GM18505 (cell line): ENCODE results near the gene FBXO39.

Experiments used
- ATAC-seq: cut with Tn5 transposase; IDR thresholded peaks from one replicate; pipeline ENCODE4 v1.9.1; 2021; ENCODE audit not compliant: unreplicated experiment
- POLR2A ChIP-seq: IDR thresholded peaks from 4 replicates; pipeline ENCODE4 v1.6.1; 2011; ENCODE audit warnings: borderline replicate concordance; ENCODE audit not compliant: insufficient read depth, insufficient read length; ENCODE audit errors: extremely low read depth

The FBXO39 gene

DNA sequence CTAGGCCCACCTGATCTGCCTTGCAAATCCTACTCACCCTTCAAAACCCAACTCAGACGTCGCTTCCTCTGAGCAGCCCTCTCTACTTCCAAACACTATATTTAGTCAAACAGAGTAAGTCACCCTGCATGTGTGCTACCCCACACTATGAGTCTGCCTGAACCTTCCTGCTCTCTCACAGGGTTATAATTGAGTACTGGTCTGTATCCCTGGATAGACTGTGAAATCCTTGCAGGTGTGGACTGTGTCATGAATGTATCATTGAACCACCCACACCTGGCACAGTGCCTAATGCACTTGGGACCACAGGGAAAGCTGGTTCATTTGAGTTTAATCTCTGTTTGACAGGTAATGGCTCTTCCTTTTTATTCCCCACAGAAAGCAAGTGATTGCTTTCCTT lies 3.4 kb downstream of the FBXO39 start:
- ATAC-seq: no peak
- TF ChIP-seq POLR2A: no peak

DNA sequence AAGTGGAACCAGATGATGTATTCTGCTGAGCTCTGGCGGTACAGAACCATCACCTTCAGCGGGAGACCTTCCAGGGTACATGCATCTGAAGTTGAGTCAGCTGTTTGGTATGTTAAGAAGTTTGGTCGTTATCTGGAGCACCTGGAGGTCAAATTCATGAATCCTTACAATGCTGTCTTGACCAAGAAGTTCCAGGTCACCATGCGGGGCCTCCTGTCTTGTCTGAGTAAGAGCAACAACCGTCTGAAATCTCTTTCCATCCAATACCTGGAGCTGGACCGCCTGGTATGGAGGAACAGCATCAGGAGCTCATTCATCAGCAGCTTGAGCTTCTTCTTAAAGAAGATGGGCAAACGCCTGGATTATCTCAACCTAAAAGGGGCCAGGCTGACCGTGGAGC lies 4.0 kb downstream of the FBXO39 start:
- ATAC-seq: no peak
- no peak for TF ChIP-seq POLR2A

DNA sequence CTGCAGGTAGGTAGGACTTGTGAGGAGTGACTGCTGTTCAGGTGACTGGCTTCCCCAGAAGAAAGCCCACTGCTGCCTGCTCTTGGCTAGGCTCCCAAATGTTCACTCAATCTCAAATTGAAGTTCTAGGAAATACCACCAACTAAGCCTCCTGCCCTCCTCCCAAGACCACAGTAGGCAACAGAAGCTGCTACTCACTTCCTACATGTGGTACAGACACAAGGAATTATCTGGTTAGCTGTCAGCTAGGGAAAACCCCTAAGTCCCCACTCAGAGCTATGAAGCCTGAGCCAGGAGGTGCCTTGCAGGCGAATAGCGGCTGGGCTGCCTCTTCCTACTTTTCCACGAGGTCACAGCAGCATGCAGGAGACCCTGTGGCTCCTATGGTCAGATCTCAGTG lies 4.9 kb downstream of the FBXO39 start:
- ATAC-seq: no peak
- no peak for TF ChIP-seq POLR2A

DNA sequence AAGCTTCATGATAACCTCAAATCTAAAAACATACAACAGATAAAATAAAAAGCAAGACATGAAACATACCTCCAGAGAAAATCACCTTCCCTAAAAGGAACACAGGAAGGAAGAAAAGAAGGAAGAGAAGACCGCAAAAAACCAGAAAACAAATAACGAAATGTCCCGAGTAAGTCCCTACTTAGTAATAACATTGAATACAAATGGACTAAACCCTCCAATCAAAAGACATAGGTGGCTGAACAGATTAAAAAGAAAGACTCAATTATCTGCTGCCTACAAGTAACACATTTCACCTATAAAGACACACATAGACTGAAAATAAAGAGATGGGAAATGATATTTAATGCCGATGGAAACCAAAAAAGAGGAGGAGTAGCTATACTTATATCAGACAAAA lies 6.2 kb downstream of the FBXO39 start:
- no peak for ATAC-seq
- no peak for TF ChIP-seq POLR2A

DNA sequence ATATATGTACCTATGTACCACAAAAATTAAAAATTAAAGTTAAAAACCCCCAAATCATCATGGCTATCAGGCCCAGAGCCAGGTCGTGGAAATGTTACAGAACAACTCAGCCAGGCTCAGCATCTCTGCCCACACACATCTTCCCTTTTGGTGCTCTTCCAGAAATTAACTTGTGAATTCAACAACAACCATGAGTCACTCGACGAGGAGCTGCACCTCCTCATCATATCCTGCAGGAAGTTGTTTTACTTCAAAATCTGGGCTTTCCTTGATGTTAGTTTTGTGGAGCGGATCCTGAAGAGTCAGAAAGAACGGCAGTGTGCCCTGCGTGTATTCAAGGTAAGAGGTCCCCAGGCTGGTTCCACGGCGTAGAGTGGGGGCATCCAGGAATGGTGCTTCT lies 10.6 kb downstream of the FBXO39 start:
- TF ChIP-seq POLR2A: no peak
- ATAC-seq: no peak

DNA sequence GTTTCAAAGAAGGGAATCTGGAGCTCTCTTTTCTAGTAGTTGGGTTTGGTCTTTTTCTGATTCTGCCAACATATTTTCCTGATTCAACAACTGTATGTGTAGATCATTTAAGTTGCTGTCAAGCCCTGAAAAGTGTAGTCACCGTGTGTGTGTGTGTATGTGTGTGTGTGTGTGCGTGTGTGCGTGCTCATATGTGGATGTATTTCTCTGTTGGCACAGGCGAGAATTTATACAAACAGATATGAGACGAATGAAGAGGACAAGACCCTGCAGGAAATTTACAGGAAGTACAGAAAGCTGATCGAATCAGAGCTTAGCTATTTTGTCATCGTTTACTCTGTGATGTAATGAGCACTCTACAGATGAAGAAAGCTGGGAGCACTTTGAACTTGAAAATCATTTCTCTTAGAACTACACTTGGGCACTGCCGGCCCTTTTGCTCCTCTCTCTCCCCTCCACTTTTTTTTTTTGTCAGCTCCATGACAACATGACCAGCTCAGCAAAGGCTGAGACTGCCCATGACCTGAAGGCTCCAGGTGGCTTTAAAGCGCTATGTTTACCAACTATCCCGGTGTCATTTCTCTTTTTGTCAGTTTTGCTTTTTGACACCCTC lies 11.2 kb downstream of the FBXO39 start:
- TF ChIP-seq POLR2A: no peak

DNA sequence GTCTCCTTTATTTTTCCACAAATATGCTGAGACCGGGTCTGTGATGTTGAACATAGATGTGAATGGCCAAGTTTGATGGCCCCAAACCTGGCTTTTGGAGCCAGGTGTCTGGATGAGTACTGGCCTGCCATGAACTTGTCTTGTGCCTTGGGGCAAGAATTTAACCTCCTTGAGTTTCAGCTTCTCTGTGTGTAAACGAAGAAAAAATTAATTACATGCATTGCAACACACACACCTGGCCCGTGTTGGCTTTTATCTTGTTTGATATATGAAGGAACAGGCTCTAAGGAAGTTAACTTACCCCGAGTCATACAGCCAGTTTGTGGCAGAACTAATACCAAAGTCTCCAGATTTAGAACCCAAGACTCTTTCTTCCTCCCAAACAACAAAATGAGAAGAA lies 13.1 kb downstream of the FBXO39 start:
- TF ChIP-seq POLR2A: no peak
- ATAC-seq: no peak

More for the DNA sequence above, 11.2 kb downstream of the FBXO39 start:
- no peak for ATAC-seq

DNA sequence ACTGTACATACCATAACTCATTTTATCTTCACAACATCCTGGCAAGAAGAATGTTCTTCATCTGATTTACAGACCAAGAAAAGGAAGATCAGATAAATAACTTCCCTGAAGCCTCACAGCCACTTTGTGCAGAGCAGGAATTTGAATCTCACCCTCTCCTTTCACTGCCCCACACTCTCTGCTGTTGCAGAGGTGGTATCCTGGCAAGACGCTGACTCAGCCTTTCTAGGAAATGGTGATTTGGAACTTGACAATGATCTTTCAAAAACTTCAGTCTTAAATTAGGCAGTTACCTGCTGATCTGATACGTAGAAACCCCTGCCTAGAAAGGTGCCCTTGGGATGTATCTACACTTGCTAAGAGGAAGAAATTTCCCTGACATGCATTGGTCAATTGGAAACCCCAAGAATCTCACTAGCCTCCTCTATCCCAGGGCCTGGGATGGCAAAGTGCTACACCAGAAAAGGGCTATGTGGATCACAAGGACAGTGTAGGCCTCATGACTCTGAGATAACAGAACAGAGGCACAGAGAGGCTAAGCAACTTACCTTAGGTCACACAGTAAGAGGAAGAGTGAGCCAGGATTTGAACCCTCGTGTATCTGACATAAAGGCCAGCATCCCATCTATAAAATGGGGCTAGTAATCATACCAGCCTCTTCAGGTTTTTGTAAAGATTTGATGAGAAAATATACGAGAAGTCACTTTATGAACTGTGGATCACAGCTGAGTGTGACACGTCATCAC lies 17.9 kb downstream of the FBXO39 start:
- no peak for TF ChIP-seq POLR2A

DNA sequence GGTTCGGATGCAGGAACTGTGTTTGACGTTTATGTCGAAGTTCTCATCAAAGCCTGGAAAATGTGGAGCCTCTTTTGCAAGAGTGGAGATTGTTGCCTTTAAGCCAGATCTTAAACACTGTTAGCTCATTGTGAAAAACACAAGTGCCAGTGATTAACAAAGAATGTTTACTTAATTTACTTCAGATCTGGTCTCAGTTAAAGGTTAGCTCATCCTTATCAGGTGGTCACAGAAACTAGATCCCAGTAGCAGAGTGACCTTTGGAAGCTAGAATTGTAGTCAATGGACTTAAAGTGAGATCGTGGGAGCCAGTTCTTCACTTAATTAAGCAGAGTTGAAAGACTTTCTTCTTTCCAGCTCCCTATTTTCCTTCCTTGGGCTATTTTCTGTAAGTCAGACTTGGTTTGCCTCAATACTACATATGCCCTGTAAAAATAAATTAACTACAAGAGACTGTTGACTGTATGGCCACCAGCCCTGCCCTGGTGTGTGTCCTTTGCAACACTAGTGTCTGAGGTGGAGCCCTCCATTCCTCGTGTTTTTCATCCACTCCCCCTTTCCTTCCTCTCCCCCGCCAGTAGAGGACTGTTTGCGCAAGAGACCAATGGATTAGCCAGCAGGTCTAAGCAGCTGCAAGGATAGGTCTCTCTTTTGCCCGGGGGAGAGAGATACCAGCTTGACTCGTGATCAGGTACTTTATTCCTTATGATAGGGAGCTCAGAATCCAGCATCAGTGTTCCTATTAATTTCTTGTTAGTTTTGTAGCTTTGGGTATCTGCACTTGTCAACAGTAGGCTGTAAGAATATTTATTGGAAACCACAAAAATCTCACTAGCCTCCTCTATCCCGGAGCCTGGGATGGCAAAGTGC lies 20.2 kb downstream of the FBXO39 start:
- TF ChIP-seq POLR2A: no peak
- ATAC-seq: no peak

More for the DNA sequence above, 17.9 kb downstream of the FBXO39 start:
- no peak for ATAC-seq

DNA sequence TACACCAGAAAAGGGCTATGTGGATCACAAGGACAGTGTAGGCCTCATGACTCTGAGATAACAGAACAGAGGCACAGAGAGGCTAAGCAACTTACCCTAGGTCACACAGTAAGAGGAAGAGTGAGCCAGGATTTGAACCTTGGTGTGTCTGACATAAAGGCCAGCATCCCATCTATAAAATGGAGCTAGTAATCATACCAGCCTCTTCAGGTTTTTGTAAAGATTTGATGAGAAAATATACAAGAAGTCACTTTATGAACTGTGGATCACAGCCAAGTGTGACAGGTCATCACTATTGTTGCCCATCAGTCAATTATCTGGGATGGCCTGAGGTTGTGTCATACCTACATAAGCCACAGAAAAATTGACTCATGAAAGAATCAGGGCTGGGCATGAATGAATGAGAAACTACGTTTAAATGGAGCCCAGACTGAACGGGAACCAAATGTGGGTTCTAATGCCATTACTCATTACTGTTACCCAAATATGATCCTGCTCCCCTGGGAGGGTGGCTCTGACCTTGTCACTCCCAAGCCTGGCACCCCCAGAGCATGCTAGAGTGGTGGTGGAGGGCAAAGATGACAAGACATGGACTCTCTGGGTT lies 21.0 kb downstream of the FBXO39 start:
- no peak for TF ChIP-seq POLR2A
- no peak for ATAC-seq

DNA sequence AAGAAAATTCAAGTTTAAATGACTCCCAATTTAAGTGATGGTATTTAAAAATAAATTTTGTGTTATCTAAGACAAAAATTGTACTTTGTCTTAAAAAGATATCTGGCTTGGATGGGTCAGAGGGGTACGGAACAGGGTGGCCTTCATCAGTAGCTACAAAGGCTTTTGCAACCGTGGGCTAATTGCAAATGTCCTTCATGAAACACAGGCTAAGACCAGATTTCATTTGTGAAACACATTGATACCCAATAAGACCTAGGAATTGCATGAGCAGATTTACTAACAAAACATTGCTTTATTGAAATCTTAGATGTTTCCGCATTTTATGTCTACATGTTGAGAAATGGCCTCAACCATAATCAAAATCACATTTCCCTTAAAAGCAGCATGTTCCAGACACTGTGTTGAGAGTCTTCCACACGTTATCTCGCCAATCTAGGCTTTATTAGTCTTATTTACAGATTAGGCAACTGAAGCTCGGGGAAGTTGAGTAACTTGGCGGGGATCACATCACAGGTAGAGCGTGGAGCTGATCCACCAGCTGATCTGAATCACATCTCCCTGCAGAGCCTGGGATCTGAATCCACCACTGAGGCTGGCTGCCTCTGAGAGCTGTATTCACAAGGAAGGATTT lies 21.8 kb downstream of the FBXO39 start:
- ATAC-seq: no peak
- TF ChIP-seq POLR2A: no peak

DNA sequence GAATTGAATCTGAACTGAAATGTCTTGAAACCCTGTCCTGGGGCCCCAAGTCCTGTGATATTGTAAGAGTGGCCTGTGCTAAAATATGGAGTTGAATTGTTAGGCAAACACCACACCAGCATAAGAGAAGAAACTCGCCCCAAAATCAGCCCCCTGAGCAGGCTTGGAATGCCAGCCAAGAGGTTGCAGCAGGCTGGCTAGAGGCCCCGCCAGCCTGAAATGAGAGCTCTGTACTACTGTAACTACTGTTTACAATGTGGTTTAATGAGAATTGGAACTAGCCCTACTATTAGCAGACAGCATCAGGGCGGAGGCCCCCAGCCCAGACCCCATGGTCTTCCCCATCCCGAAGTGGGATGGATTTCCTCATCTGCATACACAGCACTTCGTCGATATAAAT lies 23.7 kb downstream of the FBXO39 start:
- no peak for ATAC-seq
- TF ChIP-seq POLR2A: no peak

DNA sequence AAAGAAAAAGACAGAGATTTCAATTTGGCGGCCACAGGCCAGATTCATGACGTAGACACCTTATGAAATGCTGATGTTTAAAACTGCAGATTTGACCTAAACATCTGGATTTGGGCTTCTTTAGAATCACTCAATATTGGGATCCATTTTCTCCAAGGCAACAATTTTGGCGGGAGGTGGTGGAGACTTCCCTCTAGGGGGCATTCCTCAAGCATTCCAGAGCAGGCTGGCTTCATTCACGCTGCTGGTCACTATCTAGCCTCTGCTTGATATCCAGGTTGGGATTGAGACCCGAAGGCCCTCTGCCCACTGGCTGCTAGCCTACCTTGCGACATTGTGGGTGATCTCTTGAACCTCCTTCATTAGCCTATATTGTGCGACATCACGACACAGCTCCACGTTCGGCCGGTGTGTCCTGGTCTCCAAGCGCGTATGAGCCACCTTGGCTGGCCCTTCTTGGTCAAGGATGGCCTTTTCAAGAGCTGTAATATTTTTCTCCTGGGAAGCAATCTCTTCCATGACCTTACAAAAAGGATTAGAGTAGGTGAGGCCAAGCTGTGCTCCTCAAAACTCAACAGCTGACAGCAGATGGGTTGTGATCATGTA lies 24.5 kb downstream of the FBXO39 start:
- TF ChIP-seq POLR2A: no peak
- ATAC-seq: no peak

DNA sequence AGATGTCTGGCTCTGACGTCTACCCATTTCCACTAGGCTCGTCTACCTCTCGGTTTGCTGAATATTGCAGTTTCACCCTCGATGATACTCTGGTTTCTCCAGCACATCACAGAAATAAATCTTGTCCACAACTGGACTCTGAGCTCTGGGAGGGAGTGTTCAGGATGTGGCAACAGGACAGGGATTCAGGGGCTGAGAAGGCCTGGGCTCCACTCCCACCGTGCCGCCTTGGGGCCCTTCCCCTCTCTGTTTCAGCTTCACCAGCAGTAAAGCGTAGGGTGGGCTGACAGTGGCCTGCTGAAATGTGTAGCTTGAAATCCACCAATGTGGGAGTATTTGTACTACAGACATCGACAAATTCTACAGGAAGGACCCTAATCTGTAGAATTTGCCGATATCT lies 35.5 kb downstream of the FBXO39 start:
- no peak for ATAC-seq
- no peak for TF ChIP-seq POLR2A
